CD8-positive, alpha-beta memory T cell (primary cell): ENCODE data around the gene MMP15. TPM values are rescaled to one million over a fixed set of nuclear protein-coding genes. Genes with fewer than 3 reads are reported as not detected.
"Not testable (repeated sequence)": the region's sequence is repeated elsewhere in the genome, so short reads cannot be mapped to it uniquely, and the experiment has no call there.

Source experiments
- CTCF ChIA-PET: fragments of 350-600 bp; sonication (Branson Sonifier 250); formaldehyde crosslinking; loops from one replicate; lab custom pipeline; 2021; ENCODE audit warnings: antibody characterized with exemption; lab: Charles Lee
- POLR2A ChIA-PET: fragments of 350-600 bp; sonication (Branson Sonifier 250); formaldehyde crosslinking; loops from one replicate; lab custom pipeline; 2021; ENCODE audit warnings: antibody characterized with exemption; lab: Charles Lee
- DNase-seq, 5 donors: peaks; one replicate each; pipeline versions ENCODE4 v3.0.0 to v3.0.0-alpha.2; 2020 to 2022; ENCODE audit warnings: mixed read lengths in 1 of 5
- H3K27ac ChIP-seq: one replicate; pipeline ENCODE4 v1.7.0; 2013; ENCODE audit warnings: low read depth, mild to moderate bottlenecking, low read length, moderate library complexity
- H3K27me3 ChIP-seq: 2 replicates; pipeline ENCODE4 v1.7.0; 2013; ENCODE audit warnings: low read length, mild to moderate bottlenecking; ENCODE audit not compliant: insufficient read depth, poor library complexity, severe bottlenecking
- H3K36me3 ChIP-seq: 2 replicates; pipeline ENCODE4 v1.7.0; 2013; ENCODE audit warnings: mild to moderate bottlenecking, low read length, moderate library complexity; ENCODE audit not compliant: insufficient read depth
- H3K4me1 ChIP-seq: 2 replicates; pipeline ENCODE4 v1.7.0; 2013; ENCODE audit warnings: mild to moderate bottlenecking, low read length, moderate library complexity; ENCODE audit not compliant: insufficient read depth
- H3K4me3 ChIP-seq: 2 replicates; pipeline ENCODE4 v1.7.0; 2013; ENCODE audit warnings: mild to moderate bottlenecking, low read length
- H3K9me3 ChIP-seq: 2 replicates; pipeline ENCODE4 v1.7.0; 2013; ENCODE audit warnings: mild to moderate bottlenecking, low read length
- H3K27ac Mint-ChIP-seq, 8 donors: one replicate each; pipeline ENCODE4 v1.8.0; 2020 to 2021; ENCODE audit warnings: mixed read lengths in 8 of 8, mild to moderate bottlenecking in 6 of 8, inconsistent platforms in 3 of 8, moderate library complexity in 3 of 8
- H3K27me3 Mint-ChIP-seq, 2 donors: one replicate each; pipeline ENCODE4 v1.8.0; 2020 to 2021; ENCODE audit warnings: mixed read lengths in 2 of 2, mild to moderate bottlenecking in 1 of 2, moderate library complexity in 1 of 2
- H3K36me3 Mint-ChIP-seq, 3 donors: one replicate each; pipeline ENCODE4 v1.8.0; 2020 to 2021; ENCODE audit warnings: mixed read lengths in 3 of 3, inconsistent platforms in 1 of 3, mild to moderate bottlenecking in 1 of 3
- H3K4me1 Mint-ChIP-seq, 3 donors: one replicate each; pipeline ENCODE4 v1.8.0; 2020 to 2021; ENCODE audit warnings: mixed read lengths in 3 of 3, inconsistent platforms in 1 of 3, mild to moderate bottlenecking in 1 of 3
- H3K4me3 Mint-ChIP-seq, 7 donors: one replicate each; pipeline ENCODE4 v1.8.0; 2020 to 2021; ENCODE audit warnings: mixed read lengths in 7 of 7, mild to moderate bottlenecking in 6 of 7, moderate library complexity in 4 of 7, inconsistent platforms in 2 of 7
- H3K9me3 Mint-ChIP-seq, 5 donors: one replicate each; pipeline ENCODE4 v1.8.0; 2020 to 2022; ENCODE audit warnings: mixed read lengths in 5 of 5, mild to moderate bottlenecking in 3 of 5, moderate library complexity in 2 of 5, inconsistent platforms in 1 of 5
- polyA plus RNA-seq: library from polyadenylated mRNA; unstranded; fragments of 300-500 nt; fragmentation: Illumina TruSeq; gene quantifications from one replicate; pipeline ENCODE4 v1.2.3, GENCODE V29; 2021
- total RNA-seq, 2 experiments: library from RNA; stranded (reverse); gene quantifications; one replicate each; pipeline ENCODE4 v1.2.3, GENCODE V29; 2021

Gene MMP15
- total and polyA plus RNA-seq, 3 experiments from 2014 or later, result 0.16 to 1.1 (median 0.97) TPM

DNA sequence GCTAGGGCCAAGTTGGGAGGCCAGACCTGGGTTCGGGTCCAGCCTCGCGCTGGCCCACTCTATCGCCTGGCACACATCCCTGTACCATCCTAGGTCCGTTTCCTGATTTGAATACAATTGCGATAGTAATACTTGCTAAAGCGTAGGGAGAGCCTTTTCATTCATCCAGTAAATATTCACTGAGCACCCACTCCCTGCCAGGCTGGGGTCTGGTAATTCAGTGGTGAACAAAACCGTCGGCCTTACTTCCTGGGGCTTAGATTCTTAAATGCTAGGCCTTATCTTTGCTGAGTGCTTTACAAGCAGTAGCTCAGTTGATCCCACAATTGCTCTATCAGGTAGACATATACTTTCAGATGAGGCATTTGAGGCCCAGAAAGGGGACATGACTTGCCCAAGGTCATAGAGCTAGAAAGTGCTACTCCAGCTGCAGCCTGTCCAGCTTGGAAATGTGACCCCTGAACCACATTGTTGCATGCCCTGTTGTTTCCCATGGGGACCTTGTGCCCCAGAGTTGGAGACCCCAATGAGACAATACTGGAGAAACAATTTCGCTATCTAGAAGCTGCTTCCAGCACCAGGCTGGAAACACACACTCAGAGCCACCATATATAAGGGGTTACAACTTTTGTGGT lies 23.7 kb upstream of the MMP15 start:
- no peak for DNase-seq
- ChIA-PET CTCF (interaction anchor here (0.9 to 4.7 kb wide), 7 partner anchors 12 to 426 kb away, joined by 3 to 38 read pairs (median 8); partner anchors contain the start of gene CFAP20), POLR2A (interaction anchor here (1.0 kb wide), 1 partner anchor 465 kb away, joined by 3 read pairs; no protein-coding TSS in a partner anchor)
- Mint-ChIP-seq H3K27ac (peak overlapping the region; percentile 35 to 96 (median 88)), H3K4me3 (peak overlapping the region; percentile 89 to 97 (median 91)), H3K27me3 (no peaks in the 10 kb centered on the region), H3K4me1 (peaks cover 56 to 75% (median 62%) of the 10 kb centered on the region in 3 donors), H3K9me3 (no peaks in the 10 kb centered on the region), H3K36me3 (peaks cover 7 to 60% (median 8%) of the 10 kb centered on the region in 3 donors)
- H3K9me3 ChIP-seq, result no peaks in the 10 kb centered on the region
- H3K27ac ChIP-seq, result peak overlapping the region; percentile 77
- no peaks in the 10 kb centered on the region for H3K27me3 ChIP-seq
- peak overlapping the region; percentile 96 for H3K4me3 ChIP-seq
- peaks cover 32% of the 10 kb centered on the region for H3K4me1 ChIP-seq
- H3K36me3 ChIP-seq, result peaks cover 7% of the 10 kb centered on the region

DNA sequence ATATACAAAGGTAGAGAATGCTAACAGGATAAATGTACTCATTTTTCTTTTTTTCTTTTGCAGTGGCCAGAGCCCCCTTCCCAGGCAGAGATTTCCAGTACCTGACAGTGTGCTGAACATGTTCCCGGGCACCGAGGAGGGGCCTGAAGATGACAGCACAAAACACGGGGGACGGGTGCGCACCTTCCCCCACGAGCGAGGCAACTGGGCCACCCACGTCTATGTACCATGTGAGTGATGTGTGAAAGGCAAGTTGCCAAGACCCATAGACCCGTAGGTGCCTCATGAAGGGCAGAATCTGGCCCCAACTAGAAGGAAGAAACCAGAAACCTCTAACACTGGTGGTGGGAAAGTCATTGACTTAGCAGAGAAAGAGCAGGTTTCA lies 23.1 kb upstream of the MMP15 start:
- ChIA-PET CTCF (interaction anchor here (1.8 to 4.7 kb wide), 4 partner anchors 11 to 426 kb away, joined by 8 to 38 read pairs (median 23); no protein-coding TSS in a partner anchor), POLR2A (no interaction called here)
- no peaks in the 10 kb centered on the region for H3K9me3 Mint-ChIP-seq
- H3K27ac ChIP-seq, result no peak overlapping the region
- peak overlapping the region in 5 of 8 donors; percentile 9 to 96 (median 88) for H3K27ac Mint-ChIP-seq
- DNase-seq, result peak in 1 of 5 donors; percentile 35
- peaks cover 2% of the 10 kb centered on the region for H3K36me3 ChIP-seq
- H3K27me3 ChIP-seq, result no peaks in the 10 kb centered on the region
- no peaks in the 10 kb centered on the region for H3K9me3 ChIP-seq
- H3K4me3 Mint-ChIP-seq, result peak overlapping the region in 6 of 7 donors; percentile 41 to 93 (median 78)
- no peaks in the 10 kb centered on the region for H3K27me3 Mint-ChIP-seq
- H3K4me3 ChIP-seq, result no peak overlapping the region
- H3K4me1 ChIP-seq, result peaks cover 27% of the 10 kb centered on the region
- peaks cover 11 to 59% (median 11%) of the 10 kb centered on the region in 3 donors for H3K36me3 Mint-ChIP-seq
- peaks cover 55 to 73% (median 62%) of the 10 kb centered on the region in 3 donors for H3K4me1 Mint-ChIP-seq

DNA sequence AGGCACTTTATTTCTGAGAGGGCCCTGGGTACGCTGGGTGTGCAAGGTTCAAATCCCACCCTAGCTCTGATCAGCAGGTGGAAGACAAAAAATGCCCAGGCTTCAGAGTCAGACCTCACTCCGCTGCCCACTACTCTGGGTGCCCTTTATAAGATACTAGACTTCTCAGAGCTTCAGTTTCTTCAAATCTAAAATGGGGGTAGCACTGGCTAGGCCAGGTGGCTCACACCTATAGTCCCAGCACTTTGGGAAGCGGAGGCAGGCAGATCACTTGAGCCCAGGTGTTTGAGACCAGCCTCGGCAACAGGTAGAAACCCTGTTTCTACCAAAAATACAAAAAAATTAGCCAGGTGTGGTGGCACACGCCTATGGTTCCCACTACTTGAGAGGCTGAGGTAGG lies 22.6 kb upstream of the MMP15 start:
- no peaks in the 10 kb centered on the region for H3K27me3 Mint-ChIP-seq

DNA sequence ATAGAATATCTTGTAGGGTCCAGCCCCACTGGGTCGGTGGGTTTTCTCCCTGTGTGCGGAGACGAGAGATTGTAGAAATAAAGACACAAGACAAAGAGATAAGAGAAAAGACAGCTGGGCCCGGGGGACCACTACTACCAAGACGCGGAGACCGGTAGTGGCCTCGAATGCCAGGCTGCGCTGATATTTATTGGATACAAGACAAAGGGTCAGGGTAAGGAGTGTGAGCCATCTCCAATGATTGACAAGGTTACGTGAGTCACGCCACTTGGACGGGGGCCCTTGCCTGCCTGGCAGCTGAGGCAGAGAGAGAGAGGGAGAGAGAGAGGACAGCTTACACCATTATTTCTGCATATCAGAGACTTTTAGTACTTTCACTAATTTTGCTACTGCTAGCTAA lies 20.8 kb upstream of the MMP15 start:
- H3K9me3 Mint-ChIP-seq, H3K4me1 ChIP-seq, H3K36me3 ChIP-seq, H3K27ac ChIP-seq, H3K4me3 Mint-ChIP-seq, H3K27me3 Mint-ChIP-seq, H3K9me3 ChIP-seq, H3K27me3 ChIP-seq, POLR2A ChIA-PET, H3K4me3 ChIP-seq: not testable (repeated sequence)
- CTCF ChIA-PET, result interaction anchor here (0.8 to 1.0 kb wide), 3 partner anchors 48 to 105 kb away, joined by 3 to 4 read pairs (median 3); no protein-coding TSS in a partner anchor
- Mint-ChIP-seq H3K36me3 (peaks cover 11 to 58% (median 12%) of the 10 kb centered on the region in 3 donors), H3K27ac (peak overlapping the region in 1 of 8 donors; percentile 64), H3K4me1 (peaks cover 36 to 53% (median 41%) of the 10 kb centered on the region in 3 donors)
- peak in 1 of 5 donors; percentile 28 for DNase-seq

More for the DNA sequence above, 22.6 kb upstream of the MMP15 start:
- Mint-ChIP-seq H3K4me3 (peak overlapping the region in 5 of 7 donors; percentile 25 to 93 (median 66)), H3K9me3 (no peaks in the 10 kb centered on the region), H3K36me3 (peaks cover 11 to 55% (median 11%) of the 10 kb centered on the region in 3 donors), H3K27ac (peak overlapping the region in 2 of 8 donors; percentile 51 to 96), H3K4me1 (peaks cover 51 to 69% (median 57%) of the 10 kb centered on the region in 3 donors)
- peak in 1 of 5 donors; percentile 34 for DNase-seq
- CTCF ChIA-PET, result no interaction called here
- POLR2A ChIA-PET, result no interaction called here
- Histone ChIP-seq H3K4me1 (peaks cover 22% of the 10 kb centered on the region), H3K27me3 (no peaks in the 10 kb centered on the region), H3K9me3 (no peaks in the 10 kb centered on the region), H3K4me3 (no peak overlapping the region), H3K36me3 (no peaks in the 10 kb centered on the region), H3K27ac (no peak overlapping the region)

DNA sequence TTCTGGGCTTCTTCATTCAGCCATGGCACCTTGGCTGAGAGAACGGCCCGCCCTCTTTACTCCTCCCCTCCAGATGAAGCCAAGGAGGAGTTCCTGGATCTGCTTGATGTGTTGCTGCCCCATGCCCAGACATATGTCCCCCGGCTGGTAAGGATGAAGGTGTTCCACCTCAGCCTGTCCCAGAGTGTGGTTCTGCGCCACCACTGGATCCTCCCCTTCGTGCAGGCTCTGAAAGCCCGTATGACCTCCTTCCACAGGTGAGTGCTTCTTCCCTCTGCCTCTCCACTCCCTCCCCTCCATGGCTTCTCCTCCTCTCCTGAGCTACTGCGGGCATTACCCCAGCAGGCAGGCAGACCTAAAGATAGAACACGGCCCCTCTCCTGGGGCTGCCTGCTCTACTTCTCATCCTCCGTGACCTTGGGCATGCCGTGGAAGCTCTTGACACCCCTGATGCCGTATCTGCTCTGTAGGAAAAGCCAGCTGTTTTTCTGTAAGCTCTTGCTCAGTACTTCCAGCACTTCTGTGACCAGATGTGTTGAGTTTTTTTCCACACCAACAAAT lies 15.6 kb upstream of the MMP15 start:
- no peaks in the 10 kb centered on the region for H3K27me3 ChIP-seq
- peaks cover 11 to 72% (median 18%) of the 10 kb centered on the region in 3 donors for H3K36me3 Mint-ChIP-seq
- ChIA-PET CTCF (interaction anchor here (1.5 kb wide), 1 partner anchor 111 kb away, joined by 4 read pairs; no protein-coding TSS in a partner anchor), POLR2A (no interaction called here)
- H3K4me1 ChIP-seq, result no peaks in the 10 kb centered on the region
- no peak overlapping the region for H3K27ac ChIP-seq
- peak overlapping the region in 2 of 8 donors; percentile 17 to 84 for H3K27ac Mint-ChIP-seq
- no peaks in the 10 kb centered on the region for H3K27me3 Mint-ChIP-seq
- H3K9me3 Mint-ChIP-seq, result no peaks in the 10 kb centered on the region
- H3K36me3 ChIP-seq, result peaks cover 34% of the 10 kb centered on the region
- no peaks in the 10 kb centered on the region for H3K9me3 ChIP-seq
- peaks cover 6 to 14% (median 12%) of the 10 kb centered on the region in 3 donors for H3K4me1 Mint-ChIP-seq
- peak in 1 of 5 donors; percentile 20 for DNase-seq
- H3K4me3 Mint-ChIP-seq, result no peak overlapping the region
- H3K4me3 ChIP-seq, result no peak overlapping the region

DNA sequence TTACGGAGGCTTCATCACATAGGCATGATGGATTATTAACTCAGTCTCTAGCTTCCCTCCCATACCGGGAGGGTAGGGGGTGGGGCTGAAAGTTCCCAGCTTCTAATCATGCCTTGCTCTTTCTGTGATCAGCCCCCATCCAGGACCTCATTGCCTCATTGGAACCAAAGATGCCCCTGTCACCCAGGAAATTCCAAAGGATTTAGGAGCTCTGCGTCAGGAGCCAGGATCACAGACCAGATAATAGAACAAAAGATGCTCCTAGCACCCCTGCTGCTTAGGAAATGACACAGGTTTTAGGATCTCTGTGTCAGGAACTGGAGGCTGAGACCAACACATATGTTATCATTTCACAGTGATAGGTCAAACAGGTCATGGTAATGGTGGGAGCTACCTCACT lies 14.7 kb upstream of the MMP15 start:
- Mint-ChIP-seq H3K27me3 (no peaks in the 10 kb centered on the region), H3K36me3 (peaks cover 9 to 65% (median 18%) of the 10 kb centered on the region in 3 donors), H3K27ac (peak overlapping the region in 1 of 8 donors; percentile 32), H3K4me3 (no peak overlapping the region), H3K4me1 (peaks cover 6 to 10% (median 9%) of the 10 kb centered on the region in 3 donors), H3K9me3 (no peaks in the 10 kb centered on the region)
- Histone ChIP-seq H3K4me1 (no peaks in the 10 kb centered on the region), H3K4me3 (no peak overlapping the region), H3K27ac (no peak overlapping the region), H3K36me3 (peaks cover 34% of the 10 kb centered on the region), H3K9me3 (no peaks in the 10 kb centered on the region), H3K27me3 (no peaks in the 10 kb centered on the region)
- ChIA-PET CTCF (interaction anchor here (1.5 kb wide), 1 partner anchor 112 kb away, joined by 4 read pairs; no protein-coding TSS in a partner anchor), POLR2A (no interaction called here)
- no peak for DNase-seq

DNA sequence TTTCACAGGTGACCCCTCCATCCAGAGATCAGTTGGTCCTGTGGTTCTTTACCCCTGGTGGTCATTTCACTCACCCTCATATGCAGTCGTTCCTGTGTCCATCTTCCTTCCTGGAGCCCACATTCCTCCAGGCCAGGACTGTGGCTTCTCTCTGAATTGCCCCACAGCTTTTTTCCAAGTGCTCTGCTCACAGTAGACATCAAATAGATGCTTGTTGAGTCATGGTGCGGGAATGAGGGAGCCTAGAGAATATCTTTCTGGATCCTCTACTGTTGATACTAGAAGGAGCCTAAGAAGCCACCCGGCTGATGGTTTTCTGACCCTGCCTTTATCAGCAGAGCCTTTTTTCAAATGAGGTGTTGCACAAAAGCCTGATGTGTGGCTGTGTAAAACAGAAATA lies 13.9 kb upstream of the MMP15 start:
- H3K36me3 ChIP-seq, result peaks cover 34% of the 10 kb centered on the region
- Mint-ChIP-seq H3K4me3 (no peak overlapping the region), H3K9me3 (no peaks in the 10 kb centered on the region), H3K27ac (no peak overlapping the region), H3K36me3 (peaks cover 6 to 62% (median 17%) of the 10 kb centered on the region in 3 donors), H3K4me1 (peaks cover 6 to 9% (median 9%) of the 10 kb centered on the region in 3 donors), H3K27me3 (no peaks in the 10 kb centered on the region)
- H3K4me3 ChIP-seq, result no peak overlapping the region
- H3K27me3 ChIP-seq, result no peaks in the 10 kb centered on the region
- H3K27ac ChIP-seq, result no peak overlapping the region
- peak in 1 of 5 donors; percentile 6 for DNase-seq
- no peaks in the 10 kb centered on the region for H3K4me1 ChIP-seq
- H3K9me3 ChIP-seq, result no peaks in the 10 kb centered on the region
- ChIA-PET CTCF (no interaction called here), POLR2A (no interaction called here)
